Nephron progenitor cell (in vitro differentiated cells): ENCODE results near the gene TFPI2.

Experiments used
- DNase-seq: peaks from one replicate; pipeline ENCODE4 v3.0.0; 2021
- H3K27ac Mint-ChIP-seq: 2 replicates; pipeline ENCODE4 v1.8.0; 2021; ENCODE audit warnings: mild to moderate bottlenecking, moderate library complexity, mixed read lengths
- H3K27me3 Mint-ChIP-seq: 2 replicates; pipeline ENCODE4 v1.8.0; 2021; ENCODE audit warnings: mild to moderate bottlenecking, low read depth, mixed read lengths; ENCODE audit not compliant: poor library complexity
- H3K36me3 Mint-ChIP-seq: 2 replicates; pipeline ENCODE4 v1.8.0; 2021; ENCODE audit warnings: low read depth, mixed read lengths
- H3K4me1 Mint-ChIP-seq: 2 replicates; pipeline ENCODE4 v1.8.0; 2021; ENCODE audit warnings: mixed read lengths
- H3K4me3 Mint-ChIP-seq: 2 replicates; pipeline ENCODE4 v1.8.0; 2021; ENCODE audit warnings: mild to moderate bottlenecking, moderate library complexity, mixed read lengths
- H3K9me3 Mint-ChIP-seq: 2 replicates; pipeline ENCODE4 v1.8.0; 2021; ENCODE audit warnings: mild to moderate bottlenecking, moderate library complexity, mixed read lengths
- TF ChIP-seq, protein P1 (sequence below): fragments of 200-600 bp; sonication (generic); IDR thresholded peaks from 2 replicates; pipeline ENCODE4 v1.5.0; 2021; ENCODE audit warnings: antibody characterized with exemption

The TFPI2 gene

GRCh38 chr7:93877742-93878141 lies 12.8 kb downstream of the TFPI2 start:
- TF ChIP-seq, protein P1, sequence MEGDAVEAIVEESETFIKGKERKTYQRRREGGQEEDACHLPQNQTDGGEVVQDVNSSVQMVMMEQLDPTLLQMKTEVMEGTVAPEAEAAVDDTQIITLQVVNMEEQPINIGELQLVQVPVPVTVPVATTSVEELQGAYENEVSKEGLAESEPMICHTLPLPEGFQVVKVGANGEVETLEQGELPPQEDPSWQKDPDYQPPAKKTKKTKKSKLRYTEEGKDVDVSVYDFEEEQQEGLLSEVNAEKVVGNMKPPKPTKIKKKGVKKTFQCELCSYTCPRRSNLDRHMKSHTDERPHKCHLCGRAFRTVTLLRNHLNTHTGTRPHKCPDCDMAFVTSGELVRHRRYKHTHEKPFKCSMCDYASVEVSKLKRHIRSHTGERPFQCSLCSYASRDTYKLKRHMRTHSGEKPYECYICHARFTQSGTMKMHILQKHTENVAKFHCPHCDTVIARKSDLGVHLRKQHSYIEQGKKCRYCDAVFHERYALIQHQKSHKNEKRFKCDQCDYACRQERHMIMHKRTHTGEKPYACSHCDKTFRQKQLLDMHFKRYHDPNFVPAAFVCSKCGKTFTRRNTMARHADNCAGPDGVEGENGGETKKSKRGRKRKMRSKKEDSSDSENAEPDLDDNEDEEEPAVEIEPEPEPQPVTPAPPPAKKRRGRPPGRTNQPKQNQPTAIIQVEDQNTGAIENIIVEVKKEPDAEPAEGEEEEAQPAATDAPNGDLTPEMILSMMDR, result no peak
- Mint-ChIP-seq H3K27me3 (peaks cover 4% of the 10 kb centered on the region), H3K27ac (no peak overlapping the region), H3K9me3 (peaks cover 29% of the 10 kb centered on the region), H3K36me3 (no peaks in the 10 kb centered on the region), H3K4me1 (no peaks in the 10 kb centered on the region), H3K4me3 (no peak overlapping the region)
- no peak for DNase-seq

GRCh38 chr7:93873998-93874574 lies 16.5 kb downstream of the TFPI2 start:
- H3K4me1 Mint-ChIP-seq, result no peaks in the 10 kb centered on the region
- no peak overlapping the region for H3K4me3 Mint-ChIP-seq
- TF ChIP-seq, protein P1, result no peak
- no peaks in the 10 kb centered on the region for H3K36me3 Mint-ChIP-seq
- no peak overlapping the region for H3K27ac Mint-ChIP-seq
- H3K9me3 Mint-ChIP-seq, result peaks cover 18% of the 10 kb centered on the region
- DNase-seq, result no peak
- peaks cover 2% of the 10 kb centered on the region for H3K27me3 Mint-ChIP-seq

GRCh38 chr7:93866886-93867285 lies 23.7 kb downstream of the TFPI2 start:
- no peak for DNase-seq
- Mint-ChIP-seq H3K27me3 (peaks cover 6% of the 10 kb centered on the region), H3K27ac (no peak overlapping the region), H3K4me1 (no peaks in the 10 kb centered on the region), H3K9me3 (no peaks in the 10 kb centered on the region), H3K4me3 (no peak overlapping the region), H3K36me3 (no peaks in the 10 kb centered on the region)
- TF ChIP-seq, protein P1, result no peak

DNA sequence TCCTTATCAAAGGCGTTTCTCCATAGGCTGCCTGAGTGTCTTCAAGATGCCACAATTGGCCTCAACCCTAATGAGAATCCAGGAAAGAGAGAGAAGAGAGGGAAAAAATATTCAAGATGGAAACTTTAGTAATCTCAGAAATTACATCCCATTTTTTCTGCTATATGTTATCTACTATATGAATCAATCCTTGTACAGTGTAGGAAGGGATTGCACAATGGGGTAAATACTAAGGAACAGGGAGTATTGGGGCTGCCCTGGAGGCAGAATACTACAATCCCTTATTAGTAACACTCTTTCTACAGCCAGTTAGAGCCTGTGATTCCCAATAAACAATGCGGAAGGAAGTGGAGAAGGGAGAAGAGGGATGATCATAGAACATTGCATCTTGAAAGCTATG lies 27.9 kb downstream of the TFPI2 start:
- no peak for DNase-seq
- Mint-ChIP-seq H3K9me3 (no peaks in the 10 kb centered on the region), H3K36me3 (no peaks in the 10 kb centered on the region), H3K27ac (no peak overlapping the region), H3K27me3 (peaks cover 4% of the 10 kb centered on the region), H3K4me3 (no peak overlapping the region), H3K4me1 (no peaks in the 10 kb centered on the region)
- TF ChIP-seq, protein P1, result no peak

DNA sequence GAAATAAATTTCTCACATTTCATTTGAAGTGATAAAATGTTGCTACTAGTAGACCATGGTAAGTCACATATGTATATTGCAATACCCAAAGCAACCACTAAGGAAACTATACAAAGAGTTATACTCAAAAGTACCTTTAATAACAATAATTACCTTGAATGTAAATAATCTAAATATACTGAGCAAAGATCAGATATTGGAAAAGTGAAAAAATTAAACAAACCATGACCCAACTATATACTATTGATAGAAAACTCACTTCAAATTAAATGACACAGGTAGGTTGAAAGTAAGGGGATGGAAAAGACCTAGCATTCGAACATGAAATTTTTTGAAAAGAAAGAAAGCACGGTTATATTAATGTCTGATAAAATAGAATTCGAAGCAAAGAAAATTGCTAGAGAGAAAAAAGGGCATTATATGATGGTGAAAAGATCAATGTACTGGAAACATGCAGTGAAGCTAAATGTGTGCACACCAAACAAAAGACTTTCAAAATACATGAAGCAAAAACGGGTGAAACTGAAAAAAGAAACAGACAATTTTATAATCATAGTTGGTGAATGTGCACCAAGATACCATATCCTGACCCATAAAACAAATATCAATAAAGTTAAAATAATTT lies 29.1 kb downstream of the TFPI2 start:
- TF ChIP-seq, protein P1, result peak; percentile 44
- Mint-ChIP-seq H3K27me3 (peaks cover 4% of the 10 kb centered on the region), H3K9me3 (no peaks in the 10 kb centered on the region), H3K27ac (no peak overlapping the region), H3K36me3 (no peaks in the 10 kb centered on the region), H3K4me3 (no peak overlapping the region), H3K4me1 (no peaks in the 10 kb centered on the region)
- no peak for DNase-seq

GRCh38 chr7:93860261-93860660 lies 30.3 kb downstream of the TFPI2 start:
- DNase-seq, result no peak
- no peaks in the 10 kb centered on the region for H3K9me3 Mint-ChIP-seq
- H3K4me1 Mint-ChIP-seq, result no peaks in the 10 kb centered on the region
- no peak overlapping the region for H3K27ac Mint-ChIP-seq
- H3K36me3 Mint-ChIP-seq, result no peaks in the 10 kb centered on the region
- peaks cover 8% of the 10 kb centered on the region for H3K27me3 Mint-ChIP-seq
- TF ChIP-seq, protein P1, result no peak
- H3K4me3 Mint-ChIP-seq, result no peak overlapping the region
